Measurements from ENCODE around the gene XPO5.

XPO5 gene

DNA sequence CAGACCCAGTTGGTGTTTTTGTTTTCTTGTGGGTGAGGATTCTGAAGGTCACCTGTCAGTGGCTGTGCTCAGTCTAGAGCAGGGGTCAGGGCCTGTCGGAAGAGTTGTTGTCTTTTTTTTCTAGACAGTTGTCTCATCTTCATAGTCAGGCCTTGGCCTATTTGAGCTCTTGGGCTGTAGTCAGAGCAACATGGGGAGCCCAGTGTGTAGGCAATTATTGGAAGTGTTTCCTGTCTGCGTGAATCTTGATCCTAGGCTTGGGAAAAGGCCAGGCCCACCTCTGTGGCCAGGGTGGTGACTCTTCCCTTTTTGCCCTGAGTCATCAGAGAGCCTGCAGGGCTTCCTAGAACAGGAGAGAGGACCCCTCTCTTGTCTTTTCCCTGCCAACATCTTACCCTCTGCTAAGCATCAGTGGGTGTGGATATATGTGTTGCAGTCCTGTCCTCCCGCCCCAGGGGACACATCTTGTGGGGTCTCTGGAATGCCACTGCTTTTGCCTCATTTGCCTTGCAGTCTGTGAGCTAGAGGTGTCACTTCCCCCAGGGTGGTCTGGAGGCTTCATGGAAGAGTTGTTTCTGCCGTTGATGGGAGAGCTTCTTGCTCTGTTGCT, 87.1 kb downstream of the XPO5 start:
- no peak for TF ChIP-seq POLR2AphosphoS5 (IDR thresholded peaks at IDR 0.05; ENCODE audit: low read depth, low read length)
- TF ChIP-seq TAF1 (IDR thresholded peaks at IDR 0.05; ENCODE audit: borderline replicate concordance, insufficient read depth, low read length), result no peak
- TF ChIP-seq FOXP2 (optimal IDR thresholded peaks at IDR 0.05; ENCODE audit: borderline replicate concordance, extremely low read depth, extremely low read length, insufficient read depth), result no peak
- TF ChIP-seq SIN3A (IDR thresholded peaks at IDR 0.05; ENCODE audit: borderline replicate concordance, insufficient read depth, low read length), result no peak
- TF ChIP-seq, protein P1, sequence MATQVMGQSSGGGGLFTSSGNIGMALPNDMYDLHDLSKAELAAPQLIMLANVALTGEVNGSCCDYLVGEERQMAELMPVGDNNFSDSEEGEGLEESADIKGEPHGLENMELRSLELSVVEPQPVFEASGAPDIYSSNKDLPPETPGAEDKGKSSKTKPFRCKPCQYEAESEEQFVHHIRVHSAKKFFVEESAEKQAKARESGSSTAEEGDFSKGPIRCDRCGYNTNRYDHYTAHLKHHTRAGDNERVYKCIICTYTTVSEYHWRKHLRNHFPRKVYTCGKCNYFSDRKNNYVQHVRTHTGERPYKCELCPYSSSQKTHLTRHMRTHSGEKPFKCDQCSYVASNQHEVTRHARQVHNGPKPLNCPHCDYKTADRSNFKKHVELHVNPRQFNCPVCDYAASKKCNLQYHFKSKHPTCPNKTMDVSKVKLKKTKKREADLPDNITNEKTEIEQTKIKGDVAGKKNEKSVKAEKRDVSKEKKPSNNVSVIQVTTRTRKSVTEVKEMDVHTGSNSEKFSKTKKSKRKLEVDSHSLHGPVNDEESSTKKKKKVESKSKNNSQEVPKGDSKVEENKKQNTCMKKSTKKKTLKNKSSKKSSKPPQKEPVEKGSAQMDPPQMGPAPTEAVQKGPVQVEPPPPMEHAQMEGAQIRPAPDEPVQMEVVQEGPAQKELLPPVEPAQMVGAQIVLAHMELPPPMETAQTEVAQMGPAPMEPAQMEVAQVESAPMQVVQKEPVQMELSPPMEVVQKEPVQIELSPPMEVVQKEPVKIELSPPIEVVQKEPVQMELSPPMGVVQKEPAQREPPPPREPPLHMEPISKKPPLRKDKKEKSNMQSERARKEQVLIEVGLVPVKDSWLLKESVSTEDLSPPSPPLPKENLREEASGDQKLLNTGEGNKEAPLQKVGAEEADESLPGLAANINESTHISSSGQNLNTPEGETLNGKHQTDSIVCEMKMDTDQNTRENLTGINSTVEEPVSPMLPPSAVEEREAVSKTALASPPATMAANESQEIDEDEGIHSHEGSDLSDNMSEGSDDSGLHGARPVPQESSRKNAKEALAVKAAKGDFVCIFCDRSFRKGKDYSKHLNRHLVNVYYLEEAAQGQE (IDR thresholded peaks at IDR 0.05; ENCODE audit: insufficient read depth in 1 of 2, low read depth in 2 of 2, low read length in 2 of 2), result no peak

- TF ChIP-seq TAF1 (IDR thresholded peaks at IDR 0.05; ENCODE audit: borderline replicate concordance, insufficient read depth, low read length), result no peak
- no peak for TF ChIP-seq SIN3A (IDR thresholded peaks at IDR 0.05; ENCODE audit: borderline replicate concordance, insufficient read depth, low read length)
- TF ChIP-seq, protein P1 (IDR thresholded peaks at IDR 0.05; ENCODE audit: insufficient read depth in 1 of 2, low read depth in 2 of 2, low read length in 2 of 2), result no peak
- no peak for TF ChIP-seq FOXP2 (optimal IDR thresholded peaks at IDR 0.05; ENCODE audit: borderline replicate concordance, extremely low read depth, extremely low read length, insufficient read depth)
- TF ChIP-seq POLR2AphosphoS5 (IDR thresholded peaks at IDR 0.05; ENCODE audit: low read depth, low read length), result no peak
Measured at GRCh38 chr6:43481591-43482236, 94.1 kb downstream of the XPO5 start.

DNA sequence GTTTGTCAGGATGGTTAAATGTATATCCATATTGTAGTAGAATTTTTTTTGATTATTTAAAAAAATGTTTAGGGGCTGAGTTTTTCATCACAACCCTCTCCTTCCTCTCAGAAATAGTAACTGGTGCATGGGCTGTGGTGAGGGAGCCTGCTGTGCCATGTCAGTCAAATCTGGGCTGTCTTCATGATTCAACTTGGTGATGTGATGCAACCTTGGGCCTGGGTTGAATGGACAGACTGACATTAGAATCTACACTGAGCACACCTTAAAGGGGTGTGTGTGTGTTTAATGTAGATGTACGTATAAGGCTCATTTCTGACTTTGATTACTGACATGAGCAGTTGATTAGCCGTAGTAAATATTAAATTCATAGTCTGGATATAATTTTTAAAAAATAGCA, 94.8 kb downstream of the XPO5 start:
- TF ChIP-seq, protein P1 (IDR thresholded peaks at IDR 0.05; ENCODE audit: insufficient read depth in 1 of 2, low read depth in 2 of 2, low read length in 2 of 2), result no peak

DNA sequence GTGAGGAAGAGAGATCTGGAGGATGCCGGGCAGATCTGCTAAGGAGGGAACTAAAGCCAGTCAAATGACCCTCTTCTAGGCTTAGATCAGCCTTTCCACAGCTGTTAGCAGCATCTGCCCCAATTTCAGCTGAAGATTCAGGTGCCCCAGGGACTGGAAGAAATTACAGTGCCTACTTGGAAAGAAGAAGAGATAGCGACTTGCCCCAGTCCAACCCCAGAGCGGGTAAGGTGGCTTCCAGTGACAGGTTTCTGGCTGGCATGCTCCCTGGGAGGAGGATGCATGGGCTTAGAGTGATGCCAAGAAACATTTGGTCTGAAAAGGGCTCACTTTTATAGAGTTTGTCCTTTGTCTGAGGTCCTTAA, 97.8 kb downstream of the XPO5 start:
- TF ChIP-seq FOXP2 (optimal IDR thresholded peaks at IDR 0.05; ENCODE audit: borderline replicate concordance, extremely low read depth, extremely low read length, insufficient read depth) (no peak), SIN3A (IDR thresholded peaks at IDR 0.05; ENCODE audit: borderline replicate concordance, insufficient read depth, low read length) (no peak), POLR2AphosphoS5 (IDR thresholded peaks at IDR 0.05; ENCODE audit: low read depth, low read length) (no peak), TAF1 (IDR thresholded peaks at IDR 0.05; ENCODE audit: borderline replicate concordance, insufficient read depth, low read length) (no peak)
- TF ChIP-seq, protein P1 (IDR thresholded peaks at IDR 0.05; ENCODE audit: insufficient read depth in 1 of 2, low read depth in 2 of 2, low read length in 2 of 2), result no peak

All from PFSK-1 (cell line).